Measurements from ENCODE around the gene COL4A6.

Gene COL4A6

GRCh38 chrX:108447303-108447702 is 9.1 kb upstream of the COL4A6 start (continued):
- TF ChIP-seq ZNF600 (tag by site-specific recombination; IDR thresholded peaks at IDR 0.05), result peak; percentile 74; the same call in 1 of the 2 replicates
- TF ChIP-seq SALL2 (tag by site-specific recombination; IDR thresholded peaks at IDR 0.05; ENCODE audit: borderline replicate concordance), result no peak
- TF ChIP-seq ZNF660 (tag by site-specific recombination; IDR thresholded peaks at IDR 0.05), result peak; percentile 50; the same call in 1 of the 2 replicates

DNA sequence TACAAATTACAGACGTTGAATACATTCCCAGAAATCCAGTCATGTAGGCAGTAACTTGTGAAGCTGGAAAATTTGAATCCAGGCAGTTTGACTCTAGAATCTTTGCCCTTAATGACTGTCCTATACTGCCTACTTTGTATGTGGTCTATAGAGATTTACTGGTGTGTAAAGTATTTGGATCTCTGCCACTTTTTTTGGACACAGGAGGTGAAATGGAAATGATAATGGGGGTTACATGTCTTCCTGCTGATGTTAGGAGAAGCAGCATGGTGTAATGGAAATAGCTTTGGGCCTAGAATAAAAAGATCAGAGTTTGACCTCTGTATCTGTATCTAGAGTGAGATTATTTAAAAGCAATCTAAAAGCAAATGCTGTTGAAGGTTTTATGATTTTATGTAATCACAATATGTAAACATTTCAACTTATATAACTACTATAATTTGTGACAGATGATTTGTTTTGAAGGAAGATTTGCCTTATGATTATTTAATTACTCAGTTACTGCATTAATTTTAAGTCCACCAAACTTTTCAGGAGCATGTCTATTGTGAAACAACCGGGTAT is 4.8 kb upstream of the COL4A6 start:
- H3K27ac ChIP-seq (ENCODE audit: extremely low read depth, low read depth, low read length), result no peak overlapping the region
- H3K36me3 ChIP-seq (ENCODE audit: control insufficient read depth in 2 of 2, insufficient read depth in 1 of 2, low read length in 2 of 2), result no peaks in the 10 kb centered on the region
- H3K9me3 ChIP-seq (ENCODE audit: control insufficient read depth, insufficient read depth, low read depth, low read length), result peaks cover 2% of the 10 kb centered on the region; the same call in 1 of the 2 replicates
- CTCF ChIA-PET, result no interaction called here
- H3K4me1 ChIP-seq (ENCODE audit: control insufficient read depth, insufficient read depth, low read length), result peaks cover 9% of the 10 kb centered on the region
- POLR2A ChIA-PET, result no interaction called here
- H3K4me3 ChIP-seq (ENCODE audit: low read depth, low read length), result no peak overlapping the region
- TF ChIP-seq ZNF692 (tag by site-specific recombination; IDR thresholded peaks at IDR 0.05), result no peak
- TF ChIP-seq TCF7L2 (IDR thresholded peaks at IDR 0.05; ENCODE audit: borderline replicate concordance, low read depth, low read length), result peak; percentile 52; the same call in 1 of the 2 replicates
- TF ChIP-seq ZNF513 (tag by site-specific recombination; IDR thresholded peaks at IDR 0.05), result no peak
- no peak for TF ChIP-seq ZNF596 (tag by site-specific recombination; IDR thresholded peaks at IDR 0.05)
- no peak for TF ChIP-seq ZNF555 (tag by site-specific recombination; conservative IDR thresholded peaks at IDR 0.05)
- TF ChIP-seq, protein P1, sequence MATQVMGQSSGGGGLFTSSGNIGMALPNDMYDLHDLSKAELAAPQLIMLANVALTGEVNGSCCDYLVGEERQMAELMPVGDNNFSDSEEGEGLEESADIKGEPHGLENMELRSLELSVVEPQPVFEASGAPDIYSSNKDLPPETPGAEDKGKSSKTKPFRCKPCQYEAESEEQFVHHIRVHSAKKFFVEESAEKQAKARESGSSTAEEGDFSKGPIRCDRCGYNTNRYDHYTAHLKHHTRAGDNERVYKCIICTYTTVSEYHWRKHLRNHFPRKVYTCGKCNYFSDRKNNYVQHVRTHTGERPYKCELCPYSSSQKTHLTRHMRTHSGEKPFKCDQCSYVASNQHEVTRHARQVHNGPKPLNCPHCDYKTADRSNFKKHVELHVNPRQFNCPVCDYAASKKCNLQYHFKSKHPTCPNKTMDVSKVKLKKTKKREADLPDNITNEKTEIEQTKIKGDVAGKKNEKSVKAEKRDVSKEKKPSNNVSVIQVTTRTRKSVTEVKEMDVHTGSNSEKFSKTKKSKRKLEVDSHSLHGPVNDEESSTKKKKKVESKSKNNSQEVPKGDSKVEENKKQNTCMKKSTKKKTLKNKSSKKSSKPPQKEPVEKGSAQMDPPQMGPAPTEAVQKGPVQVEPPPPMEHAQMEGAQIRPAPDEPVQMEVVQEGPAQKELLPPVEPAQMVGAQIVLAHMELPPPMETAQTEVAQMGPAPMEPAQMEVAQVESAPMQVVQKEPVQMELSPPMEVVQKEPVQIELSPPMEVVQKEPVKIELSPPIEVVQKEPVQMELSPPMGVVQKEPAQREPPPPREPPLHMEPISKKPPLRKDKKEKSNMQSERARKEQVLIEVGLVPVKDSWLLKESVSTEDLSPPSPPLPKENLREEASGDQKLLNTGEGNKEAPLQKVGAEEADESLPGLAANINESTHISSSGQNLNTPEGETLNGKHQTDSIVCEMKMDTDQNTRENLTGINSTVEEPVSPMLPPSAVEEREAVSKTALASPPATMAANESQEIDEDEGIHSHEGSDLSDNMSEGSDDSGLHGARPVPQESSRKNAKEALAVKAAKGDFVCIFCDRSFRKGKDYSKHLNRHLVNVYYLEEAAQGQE (tag by site-specific recombination; IDR thresholded peaks at IDR 0.05), result no peak
- peak; percentile 28; the same call in 1 of the 2 replicates for TF ChIP-seq ZIC2 (tag by site-specific recombination; IDR thresholded peaks at IDR 0.05)
- no peak for TF ChIP-seq ZNF37A (tag by site-specific recombination; IDR thresholded peaks at IDR 0.05)
- peak; percentile 31; the same call in 1 of the 2 replicates for TF ChIP-seq FEZF1 (tag by site-specific recombination; IDR thresholded peaks at IDR 0.05)
- TF ChIP-seq WT1 (tag by site-specific recombination; IDR thresholded peaks at IDR 0.05), result no peak
- TF ChIP-seq SP2 (tag by site-specific recombination; IDR thresholded peaks at IDR 0.05), result no peak
- no peak for TF ChIP-seq GLI2 (tag by site-specific recombination; IDR thresholded peaks at IDR 0.05; ENCODE audit: borderline replicate concordance, low read depth)
- no peak for TF ChIP-seq PRDM2 (tag by site-specific recombination; IDR thresholded peaks at IDR 0.05; ENCODE audit: borderline replicate concordance)
- no peak for TF ChIP-seq ZNF292 (tag by site-specific recombination; IDR thresholded peaks at IDR 0.05; ENCODE audit: borderline replicate concordance, low read depth)
- TF ChIP-seq ZNF324 (tag by site-specific recombination; IDR thresholded peaks at IDR 0.05), result no peak
- TF ChIP-seq, protein P2, sequence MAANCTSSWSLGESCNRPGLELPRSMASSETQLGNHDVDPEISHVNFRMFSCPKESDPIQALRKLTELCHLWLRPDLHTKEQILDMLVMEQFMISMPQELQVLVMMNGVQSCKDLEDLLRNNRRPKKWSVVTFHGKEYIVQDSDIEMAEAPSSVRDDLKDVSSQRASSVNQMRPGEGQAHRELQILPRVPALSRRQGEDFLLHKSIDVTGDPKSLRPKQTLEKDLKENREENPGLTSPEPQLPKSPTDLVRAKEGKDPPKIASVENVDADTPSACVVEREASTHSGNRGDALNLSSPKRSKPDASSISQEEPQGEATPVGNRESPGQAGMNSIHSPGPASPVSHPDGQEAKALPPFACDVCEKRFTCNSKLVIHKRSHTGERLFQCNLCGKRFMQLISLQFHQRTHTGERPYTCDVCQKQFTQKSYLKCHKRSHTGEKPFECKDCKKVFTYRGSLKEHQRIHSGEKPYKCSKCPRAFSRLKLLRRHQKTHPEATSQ (tag by site-specific recombination; IDR thresholded peaks at IDR 0.05), result no peak
- TF ChIP-seq ZNF571 (tag by site-specific recombination; IDR thresholded peaks at IDR 0.05), result no peak
- no peak for TF ChIP-seq EGR2 (tag by site-specific recombination; IDR thresholded peaks at IDR 0.05; ENCODE audit: low read depth)
